ENCODE measurements around the gene KSR1. TPM values are rescaled to one million over a fixed set of nuclear protein-coding genes. Genes with fewer than 3 reads are reported as not detected.
A peak's percentile ranks its signal among the peaks of the same experiment; 100 is the strongest.

The KSR1 gene
- total and polyA plus RNA-seq, 2 of the 4 experiments (the other 2 are of a cell fraction), result 12.5 to 21.9 TPM

DNA sequence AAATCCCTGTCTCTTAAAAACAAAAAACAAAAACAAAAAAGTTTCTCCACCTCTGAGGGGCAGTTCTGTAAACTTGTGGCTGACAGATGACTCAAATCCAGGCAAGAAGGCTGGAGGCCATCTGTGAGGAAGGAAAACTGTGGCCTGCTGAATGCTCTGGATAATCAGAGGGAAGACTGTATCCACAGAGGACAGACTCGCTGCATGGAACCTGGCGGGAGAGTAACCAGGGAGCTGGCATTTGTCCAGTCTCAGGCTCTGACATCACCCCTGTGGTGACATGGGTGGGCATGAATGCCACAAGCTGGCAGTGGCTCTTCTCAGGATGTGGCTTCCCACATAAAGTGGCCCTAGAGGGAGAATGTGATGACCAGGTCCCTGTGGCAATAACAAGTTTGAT lies 2.8 kb upstream of the KSR1 start:
- H3K27ac ChIP-seq (ENCODE audit: insufficient read depth, low read length), result no peak overlapping the region
- H4K8ac ChIP-seq (ENCODE audit: low read depth in 2 of 2, low read length in 2 of 2), result no peak overlapping the region; a peak in 1 of 4 replicates
- no peak overlapping the region for H3K9ac ChIP-seq (ENCODE audit: low read depth, low read length)
- 0 out of 2 replicates have a peak overlapping the region, but pooled peaks have one; percentile 20 for H3K14ac ChIP-seq (replicated peaks; ENCODE audit: low read depth, low read length)
- H2BK5ac ChIP-seq (ENCODE audit: low read depth, low read length, poor library complexity, severe bottlenecking), result no peak overlapping the region
- no peak overlapping the region for H2BK120ac ChIP-seq (ENCODE audit: low read depth, low read length)
- H3K9me1 ChIP-seq (ENCODE audit: insufficient read depth, low read length), result no peaks in the 10 kb centered on the region
- no peak overlapping the region for H4K91ac ChIP-seq (ENCODE audit: insufficient read depth, low read depth, low read length)
- no CpG with 5 or more reads among the region's 2 CpGs for WGBS, 2 experiments (ENCODE audit: extremely low coverage in 2 of 2, insufficient read length in 1 of 2)
- peak overlapping the region; percentile 15; the same call in 1 of the 2 replicates for H3K4ac ChIP-seq (ENCODE audit: low read depth, low read length)
- in situ Hi-C loops (cut with MboI; ENCODE audit: low sequenced_read_pairs), result no loop called here
- no peaks in the 10 kb centered on the region for H3K36me3 ChIP-seq (ENCODE audit: control insufficient read depth, insufficient read depth, low read length)
- H4K5ac ChIP-seq (ENCODE audit: low read depth, low read length), result no peak overlapping the region
- POLR2A ChIA-PET (ENCODE audit: unreplicated experiment), result no interaction called here
- H3K4me2 ChIP-seq (ENCODE audit: low read depth, low read length), result no peak overlapping the region
- intact Hi-C loops (cut with micrococcal nuclease), result loop anchor here (10.0 kb wide), 2 partner anchors 209 to 431 kb away; no protein-coding TSS in a partner anchor
- dilution Hi-C loops (cut with HindIII; ENCODE audit: low sequenced_read_pairs, unreplicated experiment), result no loop called here
- peak overlapping the region; percentile 70 for H2AK5ac ChIP-seq (ENCODE audit: low read depth, low read length)
- H3K79me1 ChIP-seq (ENCODE audit: low read depth in 1 of 2, low read length in 2 of 2), result peaks cover 11 to 15% of the 10 kb centered on the region in 2 experiments; a peak in 3 of 4 replicates
- no peak for TF ChIP-seq CHD1 (IDR thresholded peaks at IDR 0.05; ENCODE audit: low read depth, low read length)
- no peak for TF ChIP-seq BHLHE40 (IDR thresholded peaks at IDR 0.05; ENCODE audit: low read depth, low read length)
- TF ChIP-seq MAZ (IDR thresholded peaks at IDR 0.05; ENCODE audit: borderline replicate concordance, low read depth, low read length), result no peak
- no peak for TF ChIP-seq FOS (IDR thresholded peaks at IDR 0.05; ENCODE audit: low read depth, low read length)
- TF ChIP-seq RAD21 (IDR thresholded peaks at IDR 0.05; ENCODE audit: low read length), result no peak
- no peak for TF ChIP-seq CEBPB (IDR thresholded peaks at IDR 0.05; ENCODE audit: low read depth, low read length)
- TF ChIP-seq MAFK (IDR thresholded peaks at IDR 0.05; ENCODE audit: low read depth, low read length), result no peak
- no peak for TF ChIP-seq RFX5 (IDR thresholded peaks at IDR 0.05; ENCODE audit: low read depth, low read length)
- TF ChIP-seq, protein P1, sequence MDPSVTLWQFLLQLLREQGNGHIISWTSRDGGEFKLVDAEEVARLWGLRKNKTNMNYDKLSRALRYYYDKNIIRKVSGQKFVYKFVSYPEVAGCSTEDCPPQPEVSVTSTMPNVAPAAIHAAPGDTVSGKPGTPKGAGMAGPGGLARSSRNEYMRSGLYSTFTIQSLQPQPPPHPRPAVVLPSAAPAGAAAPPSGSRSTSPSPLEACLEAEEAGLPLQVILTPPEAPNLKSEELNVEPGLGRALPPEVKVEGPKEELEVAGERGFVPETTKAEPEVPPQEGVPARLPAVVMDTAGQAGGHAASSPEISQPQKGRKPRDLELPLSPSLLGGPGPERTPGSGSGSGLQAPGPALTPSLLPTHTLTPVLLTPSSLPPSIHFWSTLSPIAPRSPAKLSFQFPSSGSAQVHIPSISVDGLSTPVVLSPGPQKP (IDR thresholded peaks at IDR 0.05; ENCODE audit: borderline replicate concordance, low read depth, low read length), result no peak
- no peak for TF ChIP-seq RCOR1 (IDR thresholded peaks at IDR 0.05; ENCODE audit: insufficient replicate concordance, low read length)
- TF ChIP-seq SMC3 (IDR thresholded peaks at IDR 0.05; ENCODE audit: low read depth, low read length), result no peak
- TF ChIP-seq, protein P2, sequence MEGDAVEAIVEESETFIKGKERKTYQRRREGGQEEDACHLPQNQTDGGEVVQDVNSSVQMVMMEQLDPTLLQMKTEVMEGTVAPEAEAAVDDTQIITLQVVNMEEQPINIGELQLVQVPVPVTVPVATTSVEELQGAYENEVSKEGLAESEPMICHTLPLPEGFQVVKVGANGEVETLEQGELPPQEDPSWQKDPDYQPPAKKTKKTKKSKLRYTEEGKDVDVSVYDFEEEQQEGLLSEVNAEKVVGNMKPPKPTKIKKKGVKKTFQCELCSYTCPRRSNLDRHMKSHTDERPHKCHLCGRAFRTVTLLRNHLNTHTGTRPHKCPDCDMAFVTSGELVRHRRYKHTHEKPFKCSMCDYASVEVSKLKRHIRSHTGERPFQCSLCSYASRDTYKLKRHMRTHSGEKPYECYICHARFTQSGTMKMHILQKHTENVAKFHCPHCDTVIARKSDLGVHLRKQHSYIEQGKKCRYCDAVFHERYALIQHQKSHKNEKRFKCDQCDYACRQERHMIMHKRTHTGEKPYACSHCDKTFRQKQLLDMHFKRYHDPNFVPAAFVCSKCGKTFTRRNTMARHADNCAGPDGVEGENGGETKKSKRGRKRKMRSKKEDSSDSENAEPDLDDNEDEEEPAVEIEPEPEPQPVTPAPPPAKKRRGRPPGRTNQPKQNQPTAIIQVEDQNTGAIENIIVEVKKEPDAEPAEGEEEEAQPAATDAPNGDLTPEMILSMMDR (conservative IDR thresholded peaks at IDR 0.05; ENCODE audit: low read depth, low read length), result no peak
- TF ChIP-seq, protein P3, sequence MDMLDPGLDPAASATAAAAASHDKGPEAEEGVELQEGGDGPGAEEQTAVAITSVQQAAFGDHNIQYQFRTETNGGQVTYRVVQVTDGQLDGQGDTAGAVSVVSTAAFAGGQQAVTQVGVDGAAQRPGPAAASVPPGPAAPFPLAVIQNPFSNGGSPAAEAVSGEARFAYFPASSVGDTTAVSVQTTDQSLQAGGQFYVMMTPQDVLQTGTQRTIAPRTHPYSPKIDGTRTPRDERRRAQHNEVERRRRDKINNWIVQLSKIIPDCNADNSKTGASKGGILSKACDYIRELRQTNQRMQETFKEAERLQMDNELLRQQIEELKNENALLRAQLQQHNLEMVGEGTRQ (IDR thresholded peaks at IDR 0.05; ENCODE audit: low read depth, low read length), result no peak
- no peaks in the 10 kb centered on the region for H3K27me3 ChIP-seq (ENCODE audit: control insufficient read depth, insufficient read depth, low read length)
- CTCF ChIA-PET, result interaction anchor here (0.6 kb wide), 1 partner anchor 124 kb away, joined by 3 read pairs; no protein-coding TSS in a partner anchor
- BruUV-seq (replicated peaks), result no TSS peak
- H3K4me1 ChIP-seq (ENCODE audit: control insufficient read depth, insufficient read depth, low read length), result peaks cover 13% of the 10 kb centered on the region
- peaks cover 15% of the 10 kb centered on the region for H4K20me1 ChIP-seq (ENCODE audit: insufficient read depth, low read length)
- H3K56ac ChIP-seq (ENCODE audit: extremely low read depth, insufficient read depth, low read length), result no peak overlapping the region
- no peak overlapping the region for H2AFZ ChIP-seq (replicated peaks; ENCODE audit: low read length, poor library complexity)
- H2BK20ac ChIP-seq (ENCODE audit: low read depth, low read length), result peak overlapping the region; percentile 44; the same call in 1 of the 2 replicates
- DNase-seq (peak; percentile 46), ATAC-seq (ENCODE audit: low read depth) (no peak)
- no peaks in the 10 kb centered on the region for H3K9me3 ChIP-seq (ENCODE audit: control insufficient read depth, insufficient read depth, low read length)
- H3K23ac ChIP-seq (ENCODE audit: low read depth, low read length), result no peak overlapping the region
- peak overlapping the region; percentile 82; the same call in 1 of the 3 replicates for H2BK15ac ChIP-seq (ENCODE audit: low read depth, low read length)
- no peak overlapping the region for H3K4me3 ChIP-seq (ENCODE audit: insufficient read depth, low read depth, low read length)
- no peak overlapping the region for H2AK9ac ChIP-seq (replicated peaks; ENCODE audit: low read depth, low read length, poor library complexity)
- H3K18ac ChIP-seq (ENCODE audit: low read depth, low read length), result no peak overlapping the region
